Measurements from ENCODE around the gene TLCD3A.
"Not testable (repeated sequence)": the region's sequence is repeated elsewhere in the genome, so short reads cannot be mapped to it uniquely, and the experiment has no call there.

TLCD3A gene

DNA sequence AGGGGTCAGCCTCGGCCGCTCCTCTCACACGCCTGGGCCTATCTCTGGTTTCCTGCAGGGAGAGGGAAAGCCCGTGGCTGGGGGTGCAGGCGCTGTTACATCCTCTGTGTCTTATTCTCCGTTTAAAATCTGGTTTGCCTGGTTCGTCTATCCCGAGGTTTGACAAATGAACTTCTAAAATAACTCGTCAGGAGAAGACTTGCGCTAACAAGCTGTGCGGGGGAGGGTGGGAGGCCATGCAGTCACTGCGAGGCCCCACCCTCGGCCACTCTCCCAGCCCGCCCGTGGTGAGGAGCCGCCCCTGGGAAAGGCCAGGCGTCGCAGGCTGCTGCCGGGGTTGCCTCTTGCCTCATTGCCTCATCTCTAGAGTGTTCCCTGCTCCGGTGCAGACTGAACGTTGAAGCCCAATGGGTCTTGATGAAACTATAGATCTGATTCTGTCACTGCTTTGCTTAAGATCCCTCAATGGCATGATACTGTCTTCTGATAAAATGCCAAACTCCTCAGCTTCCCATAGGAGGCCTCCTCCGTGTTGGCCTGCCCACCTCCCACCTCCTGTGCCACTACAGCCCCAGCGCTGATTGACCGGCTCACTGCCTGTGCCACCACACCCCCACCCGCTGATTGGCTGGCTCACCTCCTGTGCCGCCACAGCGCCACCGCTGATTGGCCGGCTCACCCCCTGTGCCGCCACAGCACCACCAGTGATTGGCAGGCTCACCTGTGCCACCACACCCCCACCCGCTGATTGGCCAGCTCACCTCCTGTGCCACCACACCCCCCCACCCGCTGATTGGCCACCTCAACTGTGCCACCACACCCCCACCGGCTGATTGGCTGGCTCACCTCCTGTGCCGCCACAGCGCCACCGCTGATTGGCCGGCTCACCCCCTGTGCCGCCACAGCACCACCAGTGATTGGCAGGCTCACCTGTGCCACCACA lies 57.8 kb downstream of the TLCD3A start:
- DNase-seq: not testable (repeated sequence)

DNA sequence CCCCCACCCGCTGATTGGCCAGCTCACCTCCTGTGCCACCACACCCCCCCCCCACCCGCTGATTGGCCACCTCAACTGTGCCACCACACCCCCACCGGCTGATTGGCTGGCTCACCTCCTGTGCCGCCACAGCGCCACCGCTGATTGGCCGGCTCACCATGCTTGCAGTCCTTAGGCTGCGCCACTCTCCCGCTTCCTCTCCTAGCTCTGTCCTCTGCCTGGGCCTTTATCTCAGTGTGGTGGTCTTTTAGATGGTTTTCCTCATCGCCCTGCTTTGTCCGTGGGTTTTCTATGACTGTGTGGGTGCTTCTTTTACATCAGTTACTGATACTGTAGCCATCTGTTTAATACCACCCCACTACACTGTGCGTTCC lies 58.5 kb downstream of the TLCD3A start:
- DNase-seq: not testable (repeated sequence)

- DNase-seq: no peak
Measured at GRCh38 chr17:791829-792228, 59.4 kb downstream of the TLCD3A start.

DNA sequence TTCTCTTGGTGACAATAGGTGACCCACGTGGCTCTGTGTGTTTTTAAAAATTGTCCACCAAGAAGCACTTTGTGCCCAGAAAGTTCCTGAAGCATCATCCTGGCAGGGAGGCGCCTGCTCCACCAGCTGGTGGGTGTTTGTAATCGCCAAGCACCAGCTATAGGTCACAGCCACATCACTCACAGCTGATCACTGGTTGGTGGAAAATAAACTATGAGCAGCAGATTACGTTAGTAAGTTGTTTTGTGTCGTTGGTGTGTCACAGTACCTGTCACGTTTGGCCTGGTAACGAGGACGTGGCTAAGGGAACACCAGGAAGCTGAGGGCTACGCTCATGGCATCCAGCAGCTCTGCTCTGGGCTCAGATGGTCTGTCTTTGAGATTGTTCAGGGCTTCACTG lies 59.9 kb downstream of the TLCD3A start:
- no peak for DNase-seq
